GM18868 (cell line): Measurements from ENCODE around the gene COPS9.

Experiments
- ATAC-seq: cut with Tn5 transposase; IDR thresholded peaks from one replicate; pipeline ENCODE4 v1.9.1; 2021; ENCODE audit warnings: mild to moderate bottlenecking, moderate library complexity; ENCODE audit not compliant: unreplicated experiment

COPS9 gene

DNA sequence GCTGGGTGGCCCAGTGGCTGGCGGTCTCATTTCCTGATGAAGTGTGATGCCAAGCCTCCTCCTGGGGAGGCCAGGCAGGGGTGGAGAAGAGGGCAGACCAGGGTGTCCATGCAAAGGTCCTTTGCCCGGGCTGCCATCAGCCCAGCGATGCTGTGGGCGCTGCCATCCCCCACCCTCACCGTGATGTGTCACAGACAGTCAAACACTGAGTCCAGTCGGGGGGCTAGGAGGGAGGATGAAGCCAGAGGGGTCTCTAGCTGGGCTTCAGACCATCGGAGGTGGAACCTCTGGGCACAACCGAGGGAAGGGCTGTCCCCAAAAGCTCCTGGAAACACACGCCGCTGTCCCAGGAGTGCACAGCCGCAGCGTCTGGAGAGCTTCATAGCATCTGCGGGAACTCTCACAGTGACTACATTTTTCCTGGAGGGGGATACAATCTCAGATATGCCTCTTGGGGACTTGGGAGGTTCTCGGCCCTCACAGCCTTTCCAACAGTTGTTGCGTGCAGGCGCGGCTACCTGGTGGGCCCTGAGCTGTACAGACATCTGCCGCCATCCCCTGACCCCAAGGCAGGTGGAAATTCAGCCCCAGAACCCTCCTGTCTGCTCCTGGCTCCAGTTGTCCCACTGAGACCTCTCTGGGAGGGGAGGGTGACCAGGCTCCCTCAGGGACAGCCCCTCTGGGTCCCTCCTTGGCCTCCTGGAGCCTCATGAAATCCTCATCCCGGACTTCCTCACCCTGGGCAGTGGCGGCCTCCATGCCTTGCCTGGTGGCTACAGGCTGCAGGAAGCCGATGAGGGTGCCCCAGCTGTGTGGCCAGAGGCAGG, 30.9 kb upstream of the COPS9 start:
- no peak for ATAC-seq

- ATAC-seq, result no peak
Measured at GRCh38 chr2:240166191-240166590, 30.1 kb upstream of the COPS9 start.

GRCh38 chr2:240165661-240166060, 29.6 kb upstream of the COPS9 start:
- no peak for ATAC-seq

DNA sequence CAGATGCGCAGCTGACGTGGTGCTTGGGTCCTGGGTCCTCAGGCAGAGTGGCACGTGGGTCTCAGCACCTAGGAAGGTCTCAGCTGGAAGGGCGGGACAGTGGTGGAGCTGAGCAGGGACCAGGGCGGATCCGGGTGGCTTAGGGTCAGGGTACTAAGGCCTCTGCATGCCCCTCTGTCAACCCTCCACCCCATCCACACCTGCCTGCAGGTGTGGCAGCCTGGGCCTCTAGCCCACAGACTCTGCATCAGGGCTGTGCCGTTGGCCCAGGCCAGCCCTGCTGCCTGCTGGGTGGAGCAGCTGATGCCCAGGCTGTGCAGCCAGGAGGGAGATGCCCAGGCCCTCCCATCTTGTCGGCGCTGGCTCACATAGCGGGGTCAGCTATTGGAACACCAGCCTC, 28.9 kb upstream of the COPS9 start:
- ATAC-seq, result no peak

DNA sequence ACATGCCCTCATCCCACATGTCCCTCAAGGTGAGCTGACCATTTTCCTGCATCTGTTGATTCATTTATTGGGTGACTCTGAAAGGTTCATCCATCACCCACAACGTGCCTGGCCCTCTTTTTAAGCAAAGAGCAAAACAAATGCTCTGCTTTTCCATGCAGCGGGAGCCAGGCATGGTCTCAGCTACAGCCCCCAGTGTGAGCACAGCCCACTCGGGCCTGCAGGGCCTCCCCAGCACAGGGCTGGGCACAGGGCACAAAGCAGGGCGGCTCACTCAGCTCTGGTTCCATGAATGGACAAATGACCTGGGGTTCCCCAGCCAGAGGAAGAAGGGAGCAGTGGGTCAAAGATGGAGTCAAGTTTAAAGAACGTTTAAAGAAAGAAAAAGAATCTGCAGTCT, 28.5 kb upstream of the COPS9 start:
- ATAC-seq, result no peak

GRCh38 chr2:240163844-240164574, 27.9 kb upstream of the COPS9 start:
- ATAC-seq, result no peak

GRCh38 chr2:240162939-240163714, 27.0 kb upstream of the COPS9 start:
- ATAC-seq, result no peak

- ATAC-seq, result no peak
Measured at GRCh38 chr2:240162531-240162930, 26.4 kb upstream of the COPS9 start.

GRCh38 chr2:240162032-240162431, 25.9 kb upstream of the COPS9 start:
- ATAC-seq, result no peak

- ATAC-seq, result no peak
Measured at GRCh38 chr2:240161087-240161750, 25.1 kb upstream of the COPS9 start.

GRCh38 chr2:240160291-240161086, 24.4 kb upstream of the COPS9 start:
- ATAC-seq, result no peak

DNA sequence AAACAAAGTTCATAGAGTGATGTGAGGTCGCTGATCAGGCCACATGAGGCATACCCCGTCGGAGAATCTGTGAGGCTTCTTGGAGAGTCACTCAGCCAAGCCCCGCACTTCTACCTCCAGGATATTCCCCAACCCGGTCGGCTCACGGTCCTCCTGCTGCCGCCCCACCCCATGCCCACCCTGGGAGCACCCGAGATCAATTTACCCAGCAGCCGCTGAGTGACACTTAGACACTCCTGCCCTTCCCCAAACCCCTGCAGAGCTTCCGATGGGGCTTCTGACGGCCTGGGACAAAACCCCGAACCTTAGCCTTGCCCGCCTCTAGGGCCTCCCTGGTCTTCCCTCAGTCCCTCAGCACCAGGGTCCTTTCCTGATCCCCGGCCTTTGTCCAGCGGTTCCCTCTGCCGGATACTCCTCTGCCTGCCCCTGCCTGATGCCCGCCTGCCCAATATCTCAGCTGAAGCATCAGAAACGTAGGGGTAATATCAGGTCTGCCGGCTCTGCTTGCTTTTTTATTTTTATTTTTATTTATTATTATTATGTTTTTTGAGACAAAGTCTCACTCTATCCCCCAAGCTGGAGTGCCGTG, 23.2 kb upstream of the COPS9 start:
- no peak for ATAC-seq

DNA sequence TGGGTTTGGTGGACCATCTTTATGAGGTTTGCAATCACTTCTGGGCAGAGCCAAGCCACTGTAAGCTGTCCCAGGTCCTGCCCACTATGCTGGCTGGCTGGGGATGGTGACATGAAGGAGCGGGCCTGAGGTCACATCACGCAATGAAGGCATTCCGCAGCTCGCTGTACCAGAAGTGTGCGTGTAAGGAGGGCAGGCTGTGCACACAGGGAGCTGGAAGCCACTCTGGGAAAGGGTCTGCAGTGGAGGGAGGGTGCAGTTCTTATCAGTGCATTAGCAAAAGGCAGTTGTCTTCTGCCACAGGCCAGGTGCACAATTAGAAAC, 21.0 kb upstream of the COPS9 start:
- ATAC-seq, result no peak

- no peak for ATAC-seq
Measured at GRCh38 chr2:240156435-240157146, 20.5 kb upstream of the COPS9 start.

- ATAC-seq, result no peak
Measured at GRCh38 chr2:240155745-240156390, 19.8 kb upstream of the COPS9 start.

GRCh38 chr2:240155048-240155744, 19.1 kb upstream of the COPS9 start:
- ATAC-seq, result no peak

DNA sequence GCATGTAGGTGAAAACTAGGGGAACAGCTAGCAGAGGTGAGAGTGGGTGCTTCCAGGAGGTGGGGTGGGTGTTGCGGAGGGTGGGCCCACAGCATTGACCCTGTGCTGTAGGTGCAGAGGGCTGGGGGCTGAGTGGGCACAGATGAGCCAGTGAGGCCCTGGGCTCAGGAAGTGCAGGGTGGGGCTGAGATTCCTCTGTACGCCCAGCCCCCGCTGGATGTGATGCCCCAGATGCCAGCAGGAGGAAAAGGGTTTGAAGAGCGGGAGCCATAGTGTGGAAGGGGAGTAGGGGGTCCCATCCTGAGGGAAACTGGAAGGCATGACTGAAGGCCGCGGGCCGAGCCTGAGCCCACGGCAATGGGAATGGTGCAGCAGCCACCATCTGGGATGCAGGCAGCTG, 18.5 kb upstream of the COPS9 start:
- ATAC-seq, result no peak

GRCh38 chr2:240153418-240153817, 17.3 kb upstream of the COPS9 start:
- no peak for ATAC-seq
